Neural cell (in vitro differentiated cells): Measurements from ENCODE around the gene CACNA1C. TPM values are rescaled to one million over a fixed set of nuclear protein-coding genes. Genes with fewer than 3 reads are reported as not detected.

Experiments used
- H2AFZ ChIP-seq: fragments of 200-600, 300-800 bp; sonication (generic), shearing (Covaris generic); 2 replicates; pipeline ENCODE4 v1.6.0; 2014; ENCODE audit warnings: low read depth, mild to moderate bottlenecking, antibody characterized with exemption, low read length, moderate library complexity
- H3F3A ChIP-seq: fragments of 200-600 bp; shearing (Covaris generic); 2 replicates; pipeline ENCODE4 v1.6.1; 2016; ENCODE audit warnings: mild to moderate bottlenecking, moderate library complexity, mixed read lengths, antibody characterized with exemption, low read length; ENCODE audit not compliant: insufficient read depth, poor library complexity, severe bottlenecking
- H3K27ac ChIP-seq: fragments of 200-600, 300-800 bp; sonication (generic), shearing (Covaris generic); 2 replicates; pipeline ENCODE4 v1.5.1; 2014; ENCODE audit warnings: mild to moderate bottlenecking, low read length, moderate library complexity
- H3K27me3 ChIP-seq: fragments of 300-800, 200-600 bp; sonication (generic), shearing (Covaris generic); 2 replicates; pipeline ENCODE4 v1.6.0; 2014; ENCODE audit warnings: mild to moderate bottlenecking, low read depth, low read length, moderate library complexity; ENCODE audit not compliant: insufficient read depth
- H3K36me3 ChIP-seq: fragments of 300-800, 200-600 bp; sonication (generic), shearing (Covaris generic); 2 replicates; pipeline ENCODE4 v1.5.1; 2014; ENCODE audit warnings: mild to moderate bottlenecking, antibody characterized with exemption, low read length, moderate library complexity; ENCODE audit not compliant: insufficient read depth
- H3K4me2 ChIP-seq: fragments of 300-800, 200-600 bp; sonication (generic), shearing (Covaris generic); 2 replicates; pipeline ENCODE4 v1.6.0; 2014; ENCODE audit warnings: mild to moderate bottlenecking, low read length
- H3K4me3 ChIP-seq: fragments of 300-800, 200-600 bp; sonication (generic), shearing (Covaris generic); 2 replicates; pipeline ENCODE4 v1.5.1; 2014; ENCODE audit warnings: mild to moderate bottlenecking, low read length, moderate library complexity
- H3K79me2 ChIP-seq: fragments of 200-600 bp; shearing (Covaris generic); replicated peaks from 2 replicates; pipeline ENCODE4 v1.6.0; 2014; ENCODE audit warnings: mild to moderate bottlenecking, low read length, moderate library complexity; ENCODE audit not compliant: insufficient read depth
- H3K9ac ChIP-seq: fragments of 300-800, 200-600 bp; sonication (generic), shearing (Covaris generic); 2 replicates; pipeline ENCODE4 v1.6.1; 2016; ENCODE audit warnings: mild to moderate bottlenecking, low read length, mixed read lengths
- H3K9me2 ChIP-seq: fragments of 200-600 bp; shearing (Covaris generic); 2 replicates; pipeline ENCODE4 v1.6.1; 2016; ENCODE audit warnings: mild to moderate bottlenecking, low read length, mixed read lengths; ENCODE audit not compliant: insufficient read depth
- H3K9me3 ChIP-seq: fragments of 200-600, 300-800 bp; sonication (generic), shearing (Covaris generic); 2 replicates; pipeline ENCODE4 v1.6.1; 2016; ENCODE audit warnings: mild to moderate bottlenecking, mixed run types, low read length, moderate library complexity, mixed read lengths
- H4K20me1 ChIP-seq: fragments of 200-600 bp; shearing (Covaris generic); 2 replicates; pipeline ENCODE4 v1.6.1; 2016; ENCODE audit warnings: mild to moderate bottlenecking, mixed run types; ENCODE audit not compliant: insufficient read depth
- EP300 ChIP-seq: fragments of 450-650 bp; conservative IDR thresholded peaks from 2 replicates; pipeline ENCODE4 v1.6.1; 2014; ENCODE audit warnings: antibody characterized with exemption, mild to moderate bottlenecking, moderate library complexity; ENCODE audit not compliant: poor library complexity, severe bottlenecking
- EZH2 ChIP-seq: fragments of 200-600, 300-800 bp; shearing (Covaris generic), sonication (generic); IDR thresholded peaks from 2 replicates; pipeline ENCODE4 v1.6.1; 2014; ENCODE audit warnings: antibody characterized with exemption, low read length, borderline replicate concordance, mild to moderate bottlenecking; ENCODE audit not compliant: insufficient read depth, poor library complexity, severe bottlenecking
- MXI1 ChIP-seq: fragments of 450-650 bp; conservative IDR thresholded peaks from 2 replicates; pipeline ENCODE4 v1.6.1; 2014; ENCODE audit warnings: antibody characterized with exemption, mild to moderate bottlenecking; ENCODE audit not compliant: poor library complexity, severe bottlenecking
- POLR2AphosphoS5 ChIP-seq: IDR thresholded peaks from 2 replicates; pipeline ENCODE4 v1.6.1; 2012
- RAD21 ChIP-seq: fragments of 450-650 bp; conservative IDR thresholded peaks from 2 replicates; pipeline ENCODE4 v1.6.1; 2014; ENCODE audit warnings: antibody characterized with exemption, mild to moderate bottlenecking, moderate library complexity
- SMC3 ChIP-seq: fragments of 450-650 bp; conservative IDR thresholded peaks from 2 replicates; pipeline ENCODE4 v1.6.1; 2014; ENCODE audit warnings: antibody characterized with exemption, mild to moderate bottlenecking, moderate library complexity; ENCODE audit not compliant: poor library complexity
- TAF1 ChIP-seq: IDR thresholded peaks from 2 replicates; pipeline ENCODE4 v1.6.1; 2012; ENCODE audit warnings: low read depth
- polyA plus RNA-seq: library from polyadenylated mRNA; depleted of rRNA; stranded (reverse); fragments of >200 nt; gene quantifications from 2 replicates; pipeline ENCODE4 v1.2.3, GENCODE V29; 2014
- TF ChIP-seq, protein P1 (sequence below): IDR thresholded peaks from 2 replicates; pipeline ENCODE4 v1.6.1; 2012; ENCODE audit warnings: borderline replicate concordance
- TF ChIP-seq, protein P2 (sequence below): fragments of 450-650 bp; IDR thresholded peaks from 2 replicates; pipeline ENCODE4 v1.5.1; 2014; ENCODE audit warnings: antibody characterized with exemption, mild to moderate bottlenecking, moderate library complexity; ENCODE audit not compliant: poor library complexity, severe bottlenecking

Gene CACNA1C
- polyA plus RNA-seq, 1 donor from 2014 or later, result 9.7 TPM

DNA sequence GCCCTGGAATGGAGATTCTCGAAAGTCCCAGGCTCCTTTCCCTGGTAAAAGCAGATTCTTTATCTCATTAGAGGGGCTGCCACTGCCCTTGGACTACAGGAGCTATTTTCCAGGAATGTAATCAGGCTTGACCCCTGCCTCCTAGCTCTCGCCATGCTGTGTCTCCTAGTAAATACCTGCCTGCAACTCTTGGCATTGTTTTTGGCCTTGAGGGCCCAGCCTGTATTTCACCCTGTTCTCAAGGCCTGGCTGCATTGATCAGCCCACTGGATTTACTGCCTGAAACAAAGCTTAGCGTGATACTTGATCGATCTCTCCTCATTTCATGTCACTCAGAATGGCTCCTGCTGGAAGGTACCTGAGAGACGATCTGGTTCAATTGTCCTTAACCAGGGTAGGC lies 273.7 kb downstream of the CACNA1C start:
- H3K27ac ChIP-seq, result no peak overlapping the region
- no peak overlapping the region for H3K9ac ChIP-seq
- no peaks in the 10 kb centered on the region for H3K36me3 ChIP-seq
- H3K4me2 ChIP-seq, result no peak overlapping the region
- no peaks in the 10 kb centered on the region for H3F3A ChIP-seq
- H3K9me2 ChIP-seq, result no peaks in the 10 kb centered on the region
- TF ChIP-seq EP300 (no peak), POLR2AphosphoS5 (no peak), SMC3 (no peak), TAF1 (no peak), MXI1 (no peak), EZH2 (no peak), RAD21 (no peak)
- TF ChIP-seq, protein P1, sequence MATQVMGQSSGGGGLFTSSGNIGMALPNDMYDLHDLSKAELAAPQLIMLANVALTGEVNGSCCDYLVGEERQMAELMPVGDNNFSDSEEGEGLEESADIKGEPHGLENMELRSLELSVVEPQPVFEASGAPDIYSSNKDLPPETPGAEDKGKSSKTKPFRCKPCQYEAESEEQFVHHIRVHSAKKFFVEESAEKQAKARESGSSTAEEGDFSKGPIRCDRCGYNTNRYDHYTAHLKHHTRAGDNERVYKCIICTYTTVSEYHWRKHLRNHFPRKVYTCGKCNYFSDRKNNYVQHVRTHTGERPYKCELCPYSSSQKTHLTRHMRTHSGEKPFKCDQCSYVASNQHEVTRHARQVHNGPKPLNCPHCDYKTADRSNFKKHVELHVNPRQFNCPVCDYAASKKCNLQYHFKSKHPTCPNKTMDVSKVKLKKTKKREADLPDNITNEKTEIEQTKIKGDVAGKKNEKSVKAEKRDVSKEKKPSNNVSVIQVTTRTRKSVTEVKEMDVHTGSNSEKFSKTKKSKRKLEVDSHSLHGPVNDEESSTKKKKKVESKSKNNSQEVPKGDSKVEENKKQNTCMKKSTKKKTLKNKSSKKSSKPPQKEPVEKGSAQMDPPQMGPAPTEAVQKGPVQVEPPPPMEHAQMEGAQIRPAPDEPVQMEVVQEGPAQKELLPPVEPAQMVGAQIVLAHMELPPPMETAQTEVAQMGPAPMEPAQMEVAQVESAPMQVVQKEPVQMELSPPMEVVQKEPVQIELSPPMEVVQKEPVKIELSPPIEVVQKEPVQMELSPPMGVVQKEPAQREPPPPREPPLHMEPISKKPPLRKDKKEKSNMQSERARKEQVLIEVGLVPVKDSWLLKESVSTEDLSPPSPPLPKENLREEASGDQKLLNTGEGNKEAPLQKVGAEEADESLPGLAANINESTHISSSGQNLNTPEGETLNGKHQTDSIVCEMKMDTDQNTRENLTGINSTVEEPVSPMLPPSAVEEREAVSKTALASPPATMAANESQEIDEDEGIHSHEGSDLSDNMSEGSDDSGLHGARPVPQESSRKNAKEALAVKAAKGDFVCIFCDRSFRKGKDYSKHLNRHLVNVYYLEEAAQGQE, result no peak
- TF ChIP-seq, protein P2, sequence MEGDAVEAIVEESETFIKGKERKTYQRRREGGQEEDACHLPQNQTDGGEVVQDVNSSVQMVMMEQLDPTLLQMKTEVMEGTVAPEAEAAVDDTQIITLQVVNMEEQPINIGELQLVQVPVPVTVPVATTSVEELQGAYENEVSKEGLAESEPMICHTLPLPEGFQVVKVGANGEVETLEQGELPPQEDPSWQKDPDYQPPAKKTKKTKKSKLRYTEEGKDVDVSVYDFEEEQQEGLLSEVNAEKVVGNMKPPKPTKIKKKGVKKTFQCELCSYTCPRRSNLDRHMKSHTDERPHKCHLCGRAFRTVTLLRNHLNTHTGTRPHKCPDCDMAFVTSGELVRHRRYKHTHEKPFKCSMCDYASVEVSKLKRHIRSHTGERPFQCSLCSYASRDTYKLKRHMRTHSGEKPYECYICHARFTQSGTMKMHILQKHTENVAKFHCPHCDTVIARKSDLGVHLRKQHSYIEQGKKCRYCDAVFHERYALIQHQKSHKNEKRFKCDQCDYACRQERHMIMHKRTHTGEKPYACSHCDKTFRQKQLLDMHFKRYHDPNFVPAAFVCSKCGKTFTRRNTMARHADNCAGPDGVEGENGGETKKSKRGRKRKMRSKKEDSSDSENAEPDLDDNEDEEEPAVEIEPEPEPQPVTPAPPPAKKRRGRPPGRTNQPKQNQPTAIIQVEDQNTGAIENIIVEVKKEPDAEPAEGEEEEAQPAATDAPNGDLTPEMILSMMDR, result no peak
- no peak overlapping the region for H2AFZ ChIP-seq
- H4K20me1 ChIP-seq, result no peaks in the 10 kb centered on the region
- no peaks in the 10 kb centered on the region for H3K27me3 ChIP-seq
- H3K79me2 ChIP-seq, result no peaks in the 10 kb centered on the region
- H3K9me3 ChIP-seq, result no peaks in the 10 kb centered on the region
- H3K4me3 ChIP-seq, result no peak overlapping the region

DNA sequence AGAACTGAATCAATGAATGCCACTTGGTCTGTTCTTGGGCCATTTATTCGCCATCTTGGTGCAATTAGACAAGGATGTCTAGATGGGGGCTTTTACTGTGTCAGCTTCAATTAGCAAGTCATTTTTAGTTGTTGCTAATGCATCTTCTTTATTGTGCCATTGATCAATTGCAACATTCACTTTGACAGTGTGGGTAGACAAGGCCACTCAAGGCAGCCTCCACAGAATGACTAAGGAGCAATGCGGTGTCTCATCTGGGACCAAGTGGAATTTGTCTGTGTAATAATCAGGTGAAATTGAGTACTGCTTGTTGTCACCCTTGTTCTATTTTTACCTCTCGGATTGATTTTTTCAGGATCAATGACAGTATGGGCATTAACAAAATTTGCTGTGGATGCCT lies 275.9 kb downstream of the CACNA1C start:
- Histone ChIP-seq H3K27ac (no peak overlapping the region), H3K36me3 (no peaks in the 10 kb centered on the region), H3K4me3 (no peak overlapping the region), H3K79me2 (no peaks in the 10 kb centered on the region), H3K9me3 (no peaks in the 10 kb centered on the region), H4K20me1 (no peaks in the 10 kb centered on the region), H3K9me2 (no peaks in the 10 kb centered on the region), H3K4me2 (no peak overlapping the region), H3F3A (no peaks in the 10 kb centered on the region), H3K9ac (no peak overlapping the region), H3K27me3 (no peaks in the 10 kb centered on the region), H2AFZ (no peak overlapping the region)
- TF ChIP-seq SMC3 (no peak), TAF1 (no peak)
- TF ChIP-seq, protein P1, result no peak
